Upper lobe of left lung (tissue), 4 donors: ENCODE results near the gene GCHFR.

Experiments used
- POLR2A ChIP-seq, 4 donors: fragments of 450-650 bp; IDR thresholded peaks; one replicate each; pipeline ENCODE4 v1.5.1; 2016 to 2017; ENCODE audit warnings: antibody characterized with exemption in 4 of 4, mild to moderate bottlenecking in 2 of 4
- POLR2AphosphoS5 ChIP-seq, 2 donors: sonication (generic); formaldehyde crosslinking; IDR thresholded peaks; one replicate each; pipeline ENCODE4 v1.5.1; 2017; ENCODE audit warnings: antibody characterized with exemption in 2 of 2

DNA sequence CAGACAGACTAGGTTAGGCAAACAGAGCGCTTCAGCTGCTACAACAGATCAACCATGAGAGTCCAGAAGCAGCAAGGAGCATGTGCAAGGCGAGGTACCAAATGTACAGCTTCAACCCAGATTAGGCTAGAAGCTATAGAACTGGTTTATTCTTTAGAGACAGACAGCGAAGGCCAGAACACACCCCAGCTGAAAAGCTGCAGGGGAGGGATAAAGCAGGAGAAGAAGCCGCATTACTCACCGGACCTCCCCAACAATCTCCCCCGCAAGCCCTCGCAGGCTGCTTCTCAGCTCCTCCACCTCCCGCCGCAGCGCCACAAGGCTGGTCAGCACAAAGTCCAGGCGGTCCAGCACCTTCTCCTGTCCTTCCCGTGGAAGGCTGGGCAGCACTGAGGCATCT lies 12.1 kb upstream of the GCHFR start:
- TF ChIP-seq POLR2AphosphoS5 (IDR thresholded peaks at IDR 0.05): no peak
- no peak for TF ChIP-seq POLR2A (IDR thresholded peaks at IDR 0.05)
